BLaER1 (cell line): ENCODE results near the gene PELO.
A peak's percentile ranks its signal among the peaks of the same experiment; 100 is the strongest.

Source experiments
- H3K27ac ChIP-seq: shearing (Covaris generic); formaldehyde crosslinking; 2 replicates; pipeline ENCODE4 v1.8.1; 2022
- H3K27me3 ChIP-seq: shearing (Covaris generic); formaldehyde crosslinking; 2 replicates; pipeline ENCODE4 v1.8.1; 2022
- H3K36me3 ChIP-seq: shearing (Covaris generic); formaldehyde crosslinking; 2 replicates; pipeline ENCODE4 v1.8.1; 2022
- H3K4me1 ChIP-seq: shearing (Covaris generic); formaldehyde crosslinking; 2 replicates; pipeline ENCODE4 v1.8.1; 2022
- H3K4me2 ChIP-seq: shearing (Covaris generic); formaldehyde crosslinking; 2 replicates; pipeline ENCODE4 v1.8.1; 2022
- H3K4me3 ChIP-seq: shearing (Covaris generic); formaldehyde crosslinking; 2 replicates; pipeline ENCODE4 v1.8.1; 2022
- H3K9ac ChIP-seq: shearing (Covaris generic); formaldehyde crosslinking; 2 replicates; pipeline ENCODE4 v1.8.1; 2022
- H3K9me3 ChIP-seq: shearing (Covaris generic); formaldehyde crosslinking; 2 replicates; pipeline ENCODE4 v1.8.1; 2022
- H4K20me1 ChIP-seq: shearing (Covaris generic); formaldehyde crosslinking; 2 replicates; pipeline ENCODE4 v1.8.1; 2022
- Cebpa-rat ChIP-seq: shearing (Covaris generic); IDR thresholded peaks from 2 replicates; pipeline ENCODE4 v1.8.1; 2022

Gene PELO

GRCh38 chr5:52770287-52770939, 17.3 kb upstream of the PELO start:
- Histone ChIP-seq H3K27me3 (no peaks in the 10 kb centered on the region), H3K4me1 (no peaks in the 10 kb centered on the region), H3K27ac (no peak overlapping the region), H4K20me1 (no peaks in the 10 kb centered on the region), H3K9me3 (no peaks in the 10 kb centered on the region), H3K4me3 (no peak overlapping the region), H3K9ac (no peak overlapping the region), H3K4me2 (no peak overlapping the region), H3K36me3 (no peaks in the 10 kb centered on the region)
- no peak for TF ChIP-seq Cebpa-rat

- H4K20me1 ChIP-seq: no peaks in the 10 kb centered on the region
- H3K36me3 ChIP-seq: no peaks in the 10 kb centered on the region
- peaks cover 9% of the 10 kb centered on the region for H3K4me1 ChIP-seq
- TF ChIP-seq Cebpa-rat: no peak
- no peaks in the 10 kb centered on the region for H3K27me3 ChIP-seq
- H3K9me3 ChIP-seq: no peaks in the 10 kb centered on the region
- no peak overlapping the region for H3K4me2 ChIP-seq
- no peak overlapping the region for H3K4me3 ChIP-seq
- H3K27ac ChIP-seq: no peak overlapping the region
- H3K9ac ChIP-seq: no peak overlapping the region
Measured at GRCh38 chr5:52771343-52772039, 16.2 kb upstream of the PELO start.

GRCh38 chr5:52772668-52773067, 15.0 kb upstream of the PELO start:
- Histone ChIP-seq H4K20me1 (no peaks in the 10 kb centered on the region), H3K36me3 (no peaks in the 10 kb centered on the region), H3K4me2 (no peak overlapping the region), H3K27me3 (no peaks in the 10 kb centered on the region), H3K4me3 (no peak overlapping the region), H3K27ac (no peak overlapping the region), H3K9ac (no peak overlapping the region), H3K9me3 (no peaks in the 10 kb centered on the region), H3K4me1 (peaks cover 18% of the 10 kb centered on the region)
- TF ChIP-seq Cebpa-rat: no peak

GRCh38 chr5:52773342-52773741, 14.4 kb upstream of the PELO start:
- no peak overlapping the region for H3K9ac ChIP-seq
- H3K4me1 ChIP-seq: peaks cover 18% of the 10 kb centered on the region
- H3K27ac ChIP-seq: no peak overlapping the region
- no peaks in the 10 kb centered on the region for H3K27me3 ChIP-seq
- no peak overlapping the region for H3K4me2 ChIP-seq
- TF ChIP-seq Cebpa-rat: no peak
- no peaks in the 10 kb centered on the region for H3K36me3 ChIP-seq
- H3K9me3 ChIP-seq: no peaks in the 10 kb centered on the region
- H3K4me3 ChIP-seq: no peak overlapping the region
- no peaks in the 10 kb centered on the region for H4K20me1 ChIP-seq

- Histone ChIP-seq H3K4me1 (peaks cover 18% of the 10 kb centered on the region), H3K9ac (no peak overlapping the region), H3K27ac (no peak overlapping the region), H3K9me3 (no peaks in the 10 kb centered on the region), H3K36me3 (no peaks in the 10 kb centered on the region), H3K4me2 (no peak overlapping the region), H3K4me3 (no peak overlapping the region), H4K20me1 (no peaks in the 10 kb centered on the region), H3K27me3 (no peaks in the 10 kb centered on the region)
- TF ChIP-seq Cebpa-rat: no peak
Measured at GRCh38 chr5:52774005-52774410, 13.7 kb upstream of the PELO start.

GRCh38 chr5:52776116-52776515, 11.6 kb upstream of the PELO start:
- Histone ChIP-seq H3K4me2 (peak overlapping the region; percentile 47), H4K20me1 (no peaks in the 10 kb centered on the region), H3K27me3 (no peaks in the 10 kb centered on the region), H3K36me3 (no peaks in the 10 kb centered on the region), H3K9me3 (no peaks in the 10 kb centered on the region), H3K4me3 (no peak overlapping the region), H3K4me1 (peaks cover 18% of the 10 kb centered on the region), H3K27ac (no peak overlapping the region), H3K9ac (no peak overlapping the region)
- no peak for TF ChIP-seq Cebpa-rat

- Histone ChIP-seq H3K27ac (no peak overlapping the region), H3K9ac (no peak overlapping the region), H3K9me3 (no peaks in the 10 kb centered on the region), H3K27me3 (no peaks in the 10 kb centered on the region), H3K4me1 (peaks cover 18% of the 10 kb centered on the region), H4K20me1 (no peaks in the 10 kb centered on the region), H3K4me3 (no peak overlapping the region), H3K4me2 (peak overlapping the region; percentile 0; the same call in 1 of the 2 replicates), H3K36me3 (no peaks in the 10 kb centered on the region)
- TF ChIP-seq Cebpa-rat: no peak
Measured at GRCh38 chr5:52777186-52777585, 10.5 kb upstream of the PELO start.

GRCh38 chr5:52778781-52779180, 8.9 kb upstream of the PELO start:
- no peaks in the 10 kb centered on the region for H3K36me3 ChIP-seq
- no peak overlapping the region for H3K4me2 ChIP-seq
- TF ChIP-seq Cebpa-rat: no peak
- no peaks in the 10 kb centered on the region for H3K9me3 ChIP-seq
- H3K4me1 ChIP-seq: peaks cover 18% of the 10 kb centered on the region
- H3K9ac ChIP-seq: no peak overlapping the region
- no peaks in the 10 kb centered on the region for H4K20me1 ChIP-seq
- no peaks in the 10 kb centered on the region for H3K27me3 ChIP-seq
- no peak overlapping the region for H3K4me3 ChIP-seq
- H3K27ac ChIP-seq: no peak overlapping the region

GRCh38 chr5:52779213-52779612, 8.5 kb upstream of the PELO start:
- no peak for TF ChIP-seq Cebpa-rat
- H3K9ac ChIP-seq: no peak overlapping the region
- H3K27me3 ChIP-seq: no peaks in the 10 kb centered on the region
- H3K9me3 ChIP-seq: no peaks in the 10 kb centered on the region
- H3K4me3 ChIP-seq: no peak overlapping the region
- H4K20me1 ChIP-seq: no peaks in the 10 kb centered on the region
- H3K4me2 ChIP-seq: no peak overlapping the region
- peaks cover 18% of the 10 kb centered on the region for H3K4me1 ChIP-seq
- no peaks in the 10 kb centered on the region for H3K36me3 ChIP-seq
- H3K27ac ChIP-seq: no peak overlapping the region

- Histone ChIP-seq H3K4me1 (peaks cover 8% of the 10 kb centered on the region; the same call in 1 of the 2 replicates), H3K9me3 (peaks cover 5% of the 10 kb centered on the region; the same call in 1 of the 2 replicates), H3K9ac (no peak overlapping the region), H3K27me3 (peaks cover 21% of the 10 kb centered on the region), H3K4me2 (no peak overlapping the region), H4K20me1 (no peaks in the 10 kb centered on the region), H3K36me3 (no peaks in the 10 kb centered on the region), H3K27ac (no peak overlapping the region), H3K4me3 (no peak overlapping the region)
- peak; percentile 77; the same call in 1 of the 2 replicates for TF ChIP-seq Cebpa-rat
Measured at GRCh38 chr5:52783226-52783959, 4.3 kb upstream of the PELO start.
